CD4-positive, alpha-beta T cell (primary cell): ENCODE measurements around the gene CREBL2. TPM values are rescaled to one million over a fixed set of nuclear protein-coding genes. Genes with fewer than 3 reads are reported as not detected.
"Not testable (repeated sequence)": the region's sequence is repeated elsewhere in the genome, so short reads cannot be mapped to it uniquely, and the experiment has no call there.

Experiments
- ATAC-seq: fragments of 200-7000 bp; cut with Tn5 transposase; one replicate; pipeline ENCODE4 v1.10.0; 2022; ENCODE audit warnings: mild to moderate bottlenecking; ENCODE audit not compliant: poor library complexity
- CTCF ChIA-PET: fragments of 350-600 bp; sonication (Branson Sonifier 250); formaldehyde crosslinking; loops from one replicate; lab custom pipeline; 2021; ENCODE audit warnings: antibody characterized with exemption, inconsistent platforms; lab: Charles Lee
- POLR2A ChIA-PET: fragments of 350-600 bp; sonication (Branson Sonifier 250); formaldehyde crosslinking; loops from one replicate; lab custom pipeline; 2021; ENCODE audit warnings: antibody characterized with exemption, inconsistent platforms; lab: Charles Lee
- DNase-seq, 14 experiments: peaks; one replicate each; pipeline ENCODE4 v3.0.0-alpha.2; 2013 to 2020; ENCODE audit warnings: mixed read lengths in 2 of 14
- H3K27ac ChIP-seq, 2 donors: one replicate each; pipeline versions ENCODE4 v1.5.1 to v1.7.0; 2013; ENCODE audit warnings: low read length in 2 of 2, low read depth in 1 of 2, mild to moderate bottlenecking in 1 of 2
- H3K27me3 ChIP-seq, 2 experiments: 1 replicate in 1 of 2; 2 replicates in 1 of 2; pipeline versions ENCODE4 v1.6.1 to v1.7.0; 2013; ENCODE audit warnings: low read length in 2 of 2, control low read depth in 1 of 2, mild to moderate bottlenecking in 1 of 2, moderate library complexity in 1 of 2; ENCODE audit not compliant: insufficient read depth in 2 of 2, control insufficient read depth in 1 of 2
- H3K36me3 ChIP-seq: one replicate; pipeline ENCODE4 v1.6.1; 2013; ENCODE audit warnings: low read length, control low read depth; ENCODE audit not compliant: insufficient read depth
- H3K4me1 ChIP-seq: one replicate; pipeline ENCODE4 v1.6.1; 2013; ENCODE audit warnings: low read length, control low read depth; ENCODE audit not compliant: insufficient read depth
- H3K4me3 ChIP-seq: one replicate; pipeline ENCODE4 v1.5.1; 2013; ENCODE audit warnings: mild to moderate bottlenecking, low read length, moderate library complexity
- H3K9me3 ChIP-seq, 2 experiments: 1 replicate in 1 of 2; 2 replicates in 1 of 2; pipeline versions ENCODE4 v1.6.1 to v1.7.0; 2013; ENCODE audit warnings: low read length in 2 of 2, mild to moderate bottlenecking in 2 of 2, control low read depth in 1 of 2, moderate library complexity in 1 of 2; ENCODE audit not compliant: control insufficient read depth in 1 of 2, insufficient read depth in 1 of 2
- H3K27ac Mint-ChIP-seq: one replicate; pipeline ENCODE4 v1.8.0; 2020; ENCODE audit warnings: mixed read lengths
- H3K27me3 Mint-ChIP-seq: one replicate; pipeline ENCODE4 v1.8.0; 2021; ENCODE audit warnings: mixed read lengths
- H3K36me3 Mint-ChIP-seq: one replicate; pipeline ENCODE4 v1.8.0; 2021; ENCODE audit warnings: low read depth, mixed read lengths
- H3K4me1 Mint-ChIP-seq: one replicate; pipeline ENCODE4 v1.8.0; 2021; ENCODE audit warnings: low read depth, mixed read lengths
- H3K4me3 Mint-ChIP-seq: one replicate; pipeline ENCODE4 v1.8.0; 2020; ENCODE audit warnings: mild to moderate bottlenecking, mixed read lengths
- H3K9me3 Mint-ChIP-seq: one replicate; pipeline ENCODE4 v1.8.0; 2020; ENCODE audit warnings: mixed read lengths
- intact Hi-C, 2 experiments: fragments of 100-400 bp; cut with DNase I in 1 of 2; cut with micrococcal nuclease in 1 of 2; formaldehyde crosslinking; loops; one replicate each; pipeline versions ENCODE4 v1.15.1 to v1.9.0; 2023 to 2025; cut with DNase I, micrococcal nuclease
- total RNA-seq, 174 experiments: library from RNA in 2 of 174; stranded (reverse) in 2 of 174; gene quantifications; one replicate each; pipeline ENCODE4 v1.2.3 and lab custom pipeline; 2021 to 2026
- TF ChIP-seq, protein P1 (sequence below): fragments of 200-600 bp; IDR thresholded peaks from one replicate; pipeline ENCODE4 v1.8.0; 2022; ENCODE audit warnings: antibody characterized with exemption, mild to moderate bottlenecking

Gene CREBL2
- total RNA-seq, 2 experiments from 2014 or later, result 9.5 to 12.6 TPM

DNA sequence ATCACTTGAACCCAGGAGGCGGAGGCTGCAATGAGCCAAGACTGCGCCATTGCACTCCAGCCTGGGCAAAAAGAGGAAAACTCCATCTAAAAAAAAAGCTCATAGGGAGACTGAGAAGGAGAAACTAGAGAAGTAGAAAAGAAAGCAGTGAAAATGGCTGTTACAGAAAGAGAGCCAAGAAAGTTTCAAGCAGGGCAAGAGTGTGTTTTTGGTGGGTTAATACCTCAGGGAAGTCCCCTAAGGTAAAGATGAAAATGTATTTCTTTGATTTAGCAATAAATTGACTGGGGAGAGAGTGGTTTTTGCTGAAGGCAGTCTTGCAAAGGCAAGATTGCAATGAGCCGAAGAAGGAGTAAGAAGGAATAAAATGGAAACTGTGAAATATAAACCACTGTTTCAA, 39.0 kb upstream of the CREBL2 start:
- ATAC-seq, result no peak
- H3K27ac Mint-ChIP-seq, result no peak overlapping the region
- TF ChIP-seq, protein P1, sequence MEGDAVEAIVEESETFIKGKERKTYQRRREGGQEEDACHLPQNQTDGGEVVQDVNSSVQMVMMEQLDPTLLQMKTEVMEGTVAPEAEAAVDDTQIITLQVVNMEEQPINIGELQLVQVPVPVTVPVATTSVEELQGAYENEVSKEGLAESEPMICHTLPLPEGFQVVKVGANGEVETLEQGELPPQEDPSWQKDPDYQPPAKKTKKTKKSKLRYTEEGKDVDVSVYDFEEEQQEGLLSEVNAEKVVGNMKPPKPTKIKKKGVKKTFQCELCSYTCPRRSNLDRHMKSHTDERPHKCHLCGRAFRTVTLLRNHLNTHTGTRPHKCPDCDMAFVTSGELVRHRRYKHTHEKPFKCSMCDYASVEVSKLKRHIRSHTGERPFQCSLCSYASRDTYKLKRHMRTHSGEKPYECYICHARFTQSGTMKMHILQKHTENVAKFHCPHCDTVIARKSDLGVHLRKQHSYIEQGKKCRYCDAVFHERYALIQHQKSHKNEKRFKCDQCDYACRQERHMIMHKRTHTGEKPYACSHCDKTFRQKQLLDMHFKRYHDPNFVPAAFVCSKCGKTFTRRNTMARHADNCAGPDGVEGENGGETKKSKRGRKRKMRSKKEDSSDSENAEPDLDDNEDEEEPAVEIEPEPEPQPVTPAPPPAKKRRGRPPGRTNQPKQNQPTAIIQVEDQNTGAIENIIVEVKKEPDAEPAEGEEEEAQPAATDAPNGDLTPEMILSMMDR, result no peak

DNA sequence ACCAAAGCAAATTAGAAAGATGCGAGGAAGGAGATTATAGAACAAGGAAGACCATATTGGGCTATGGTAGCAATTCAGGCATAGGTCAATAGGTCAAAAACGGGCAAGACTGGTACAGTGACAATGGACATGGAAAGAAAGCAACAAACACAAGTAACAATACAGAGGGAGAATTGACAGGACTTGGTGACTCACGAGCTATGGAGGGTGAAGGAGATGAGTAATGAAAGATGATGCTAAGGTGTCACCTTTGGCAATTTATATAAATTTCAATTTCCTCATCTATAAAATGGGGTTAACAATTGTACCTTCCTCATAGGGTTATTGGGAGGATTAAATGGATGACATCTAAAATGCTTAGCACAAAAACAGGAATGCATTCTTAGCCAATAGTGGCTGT, 33.9 kb upstream of the CREBL2 start:
- DNase-seq (no peak), ATAC-seq (no peak)
- intact Hi-C loops, result no loop called here
- Mint-ChIP-seq H3K36me3 (no peaks in the 10 kb centered on the region), H3K4me3 (no peak overlapping the region), H3K27me3 (no peaks in the 10 kb centered on the region), H3K9me3 (no peaks in the 10 kb centered on the region), H3K4me1 (peaks cover 12% of the 10 kb centered on the region), H3K27ac (no peak overlapping the region)
- POLR2A ChIA-PET, result interaction anchor here (1.0 kb wide), 2 partner anchors 15 to 96 kb away, joined by 3 to 4 read pairs; partner anchors contain the start of gene DUSP16
- Histone ChIP-seq H3K27me3 (no peaks in the 10 kb centered on the region), H3K4me1 (peaks cover 5% of the 10 kb centered on the region), H3K9me3 (no peaks in the 10 kb centered on the region), H3K4me3 (no peak overlapping the region), H3K36me3 (no peaks in the 10 kb centered on the region), H3K27ac (no peak overlapping the region)
- CTCF ChIA-PET, result interaction anchor here (1.4 kb wide), 1 partner anchor 159 kb away, joined by 4 read pairs; no protein-coding TSS in a partner anchor
- TF ChIP-seq, protein P1, result no peak

More for the DNA sequence above, 39.0 kb upstream of the CREBL2 start:
- ChIA-PET POLR2A (interaction anchor here (0.6 to 2.4 kb wide), 3 partner anchors 10 to 306 kb away, joined by 4 to 8 read pairs (median 6); partner anchors contain the start of gene DUSP16), CTCF (interaction anchor here (0.9 kb wide), 1 partner anchor 25 kb away, joined by 3 read pairs; no protein-coding TSS in a partner anchor)
- H3K27me3 ChIP-seq, result no peaks in the 10 kb centered on the region
- Mint-ChIP-seq H3K4me3 (no peak overlapping the region), H3K36me3 (no peaks in the 10 kb centered on the region), H3K27me3 (no peaks in the 10 kb centered on the region), H3K4me1 (no peaks in the 10 kb centered on the region), H3K9me3 (no peaks in the 10 kb centered on the region)
- H3K36me3 ChIP-seq, result no peaks in the 10 kb centered on the region
- H3K27ac ChIP-seq, result no peak overlapping the region
- H3K4me1 ChIP-seq, result no peaks in the 10 kb centered on the region
- no peaks in the 10 kb centered on the region for H3K9me3 ChIP-seq
- DNase-seq, result no peak
- H3K4me3 ChIP-seq, result no peak overlapping the region
- intact Hi-C loops, result no loop called here

DNA sequence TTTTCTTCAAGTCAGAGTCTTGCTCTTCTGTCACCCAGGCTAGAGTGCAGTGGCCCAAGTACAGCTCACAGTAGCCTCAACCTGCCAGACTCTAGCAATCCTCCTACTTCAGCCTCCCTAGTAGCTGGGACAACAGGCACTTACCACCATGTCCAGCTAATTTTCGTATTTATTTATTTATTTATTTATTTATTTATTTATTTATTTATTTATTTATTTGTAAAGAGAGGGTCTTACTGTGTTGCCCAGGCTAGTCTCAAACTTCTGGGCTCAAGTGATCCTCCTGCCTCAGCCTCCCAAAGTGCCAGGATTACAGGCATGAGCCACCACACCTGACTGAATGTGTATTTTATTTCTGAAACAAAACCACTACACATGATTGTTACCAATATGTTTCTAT, 31.0 kb upstream of the CREBL2 start:
- DNase-seq, H3K9me3 Mint-ChIP-seq, H3K36me3 ChIP-seq, POLR2A ChIA-PET, H3K27me3 ChIP-seq, H3K4me3 ChIP-seq, H3K4me3 Mint-ChIP-seq, H3K4me1 ChIP-seq, H3K27ac ChIP-seq, H3K36me3 Mint-ChIP-seq, ATAC-seq, H3K9me3 ChIP-seq, H3K27ac Mint-ChIP-seq, H3K27me3 Mint-ChIP-seq, CTCF ChIA-PET, intact Hi-C loops: not testable (repeated sequence)
- H3K4me1 Mint-ChIP-seq, result peaks cover 15% of the 10 kb centered on the region
